Keratinocyte (primary cell): ENCODE results near the gene SMARCA1. TPM values are rescaled to one million over a fixed set of nuclear protein-coding genes. Genes with fewer than 3 reads are reported as not detected.
"Not testable (repeated sequence)": the region's sequence is repeated elsewhere in the genome, so short reads cannot be mapped to it uniquely, and the experiment has no call there.

Source experiments
- DNase-seq: peaks from one replicate; pipeline ENCODE4 v3.0.0-alpha.2; 2011; ENCODE audit warnings: low read depth, missing footprints, low spot score
- FAIRE-seq: peaks from 2 replicates; lab custom pipeline; 2011; peaks lifted over from hg19 to GRCh38; lab: Jason Lieb, UNC
- H2AFZ ChIP-seq: 2 replicates; pipeline ENCODE4 v1.6.0; 2012; ENCODE audit warnings: low read length, control low read depth, inconsistent platforms; ENCODE audit not compliant: control insufficient read depth
- H3K27ac ChIP-seq: 2 replicates; pipeline ENCODE4 v1.5.1; 2011; ENCODE audit warnings: low read length; ENCODE audit not compliant: control insufficient read depth, insufficient read depth
- H3K27me3 ChIP-seq: 3 replicates; pipeline ENCODE4 v1.6.0; 2011; ENCODE audit warnings: low read length; ENCODE audit not compliant: control insufficient read depth, insufficient read depth; ENCODE audit errors: extremely low read depth
- H3K36me3 ChIP-seq, 2 experiments: 2 replicates in 1 of 2; 3 replicates in 1 of 2; pipeline ENCODE4 v1.5.1; 2011; ENCODE audit warnings: low read length in 2 of 2, mild to moderate bottlenecking in 1 of 2; ENCODE audit not compliant: control insufficient read depth in 2 of 2, insufficient read depth in 2 of 2; ENCODE audit errors: extremely low read depth in 1 of 2
- H3K4me1 ChIP-seq: 3 replicates; pipeline ENCODE4 v1.5.1; 2011; ENCODE audit warnings: low read length; ENCODE audit not compliant: control insufficient read depth, insufficient read depth; ENCODE audit errors: extremely low read depth
- H3K4me2 ChIP-seq: 3 replicates; pipeline ENCODE4 v1.6.0; 2011; ENCODE audit warnings: low read depth, low read length; ENCODE audit not compliant: control insufficient read depth, insufficient read depth; ENCODE audit errors: extremely low read depth
- H3K4me3 ChIP-seq, 3 experiments: fragments of 200-600 bp in 1 of 3; sonication (generic) in 1 of 3; 2 replicates in 2 of 3; 3 replicates in 1 of 3; pipeline ENCODE4 v1.5.1; 2011 to 2016; ENCODE audit warnings: low read length in 3 of 3, mild to moderate bottlenecking in 3 of 3, control low read depth in 2 of 3, inconsistent platforms in 1 of 3, low read depth in 1 of 3, mixed read lengths in 1 of 3, mixed run types in 1 of 3, moderate library complexity in 1 of 3; ENCODE audit not compliant: control insufficient read depth in 2 of 3, insufficient read depth in 2 of 3; ENCODE audit errors: extremely low read depth in 1 of 3
- H3K79me2 ChIP-seq: 2 replicates; pipeline ENCODE4 v1.6.0; 2012; ENCODE audit warnings: low read length; ENCODE audit not compliant: control insufficient read depth, insufficient read depth
- H3K9ac ChIP-seq: 3 replicates; pipeline ENCODE4 v1.6.0; 2011; ENCODE audit warnings: low read length; ENCODE audit not compliant: control insufficient read depth, insufficient read depth; ENCODE audit errors: extremely low read depth
- H3K9me1 ChIP-seq: 3 replicates; pipeline ENCODE4 v1.6.0; 2011; ENCODE audit warnings: low read length; ENCODE audit not compliant: control insufficient read depth, insufficient read depth; ENCODE audit errors: extremely low read depth
- H3K9me3 ChIP-seq: 2 replicates; pipeline ENCODE4 v1.5.1; 2012; ENCODE audit warnings: low read depth, low read length; ENCODE audit not compliant: control insufficient read depth
- H4K20me1 ChIP-seq: 3 replicates; pipeline ENCODE4 v1.6.0; 2011; ENCODE audit warnings: low read length; ENCODE audit not compliant: control insufficient read depth, insufficient read depth; ENCODE audit errors: extremely low read depth
- EZH2 ChIP-seq: IDR thresholded peaks from one replicate; pipeline ENCODE4 v1.6.1; 2012; ENCODE audit warnings: inconsistent platforms, mild to moderate bottlenecking, low read length, moderate library complexity
- dilution Hi-C: fragments of 300-500 bp; cut with MboI; formaldehyde crosslinking; loops from one replicate; pipeline ENCODE4 v1.7.0; 2020; ENCODE audit warnings: low sequenced_read_pairs; ENCODE audit not compliant: extremely low pct_ligation_motif_present
- polyA plus RNA-seq, 5 experiments: library from polyadenylated mRNA; depleted of rRNA in 3 of 5; stranded (reverse) in 3 of 5; stranded (forward) in 1 of 5; unstranded in 1 of 5; fragments of >200 nt; gene quantifications; 1 replicate in 1 of 5; 2 replicates in 3 of 5; 3 replicates in 1 of 5; pipeline versions ENCODE4 v1.2.1 to v1.2.3, GENCODE V29; 2011 to 2012; ENCODE audit warnings: missing spikeins in 2 of 5, low read depth in 1 of 5, low replicate concordance in 1 of 5
- TF ChIP-seq, protein P1 (sequence below), 3 experiments: IDR thresholded peaks in 1 of 3; conservative IDR thresholded peaks in 1 of 3; optimal IDR thresholded peaks in 1 of 3; 2 replicates in 2 of 3; 3 replicates in 1 of 3; pipeline versions ENCODE3 to v1.5.1; 2011; ENCODE audit warnings: low read length in 3 of 3, mild to moderate bottlenecking in 3 of 3, moderate library complexity in 2 of 3, control low read depth in 1 of 3, inconsistent platforms in 1 of 3; ENCODE audit not compliant: insufficient read depth in 2 of 3; ENCODE audit errors: extremely low read depth in 1 of 3

Gene SMARCA1
- polyA plus RNA-seq, 1 donor (not counting 4 experiments of a cell fraction or from before 2014, with no cell fraction given): 21.6 TPM

DNA sequence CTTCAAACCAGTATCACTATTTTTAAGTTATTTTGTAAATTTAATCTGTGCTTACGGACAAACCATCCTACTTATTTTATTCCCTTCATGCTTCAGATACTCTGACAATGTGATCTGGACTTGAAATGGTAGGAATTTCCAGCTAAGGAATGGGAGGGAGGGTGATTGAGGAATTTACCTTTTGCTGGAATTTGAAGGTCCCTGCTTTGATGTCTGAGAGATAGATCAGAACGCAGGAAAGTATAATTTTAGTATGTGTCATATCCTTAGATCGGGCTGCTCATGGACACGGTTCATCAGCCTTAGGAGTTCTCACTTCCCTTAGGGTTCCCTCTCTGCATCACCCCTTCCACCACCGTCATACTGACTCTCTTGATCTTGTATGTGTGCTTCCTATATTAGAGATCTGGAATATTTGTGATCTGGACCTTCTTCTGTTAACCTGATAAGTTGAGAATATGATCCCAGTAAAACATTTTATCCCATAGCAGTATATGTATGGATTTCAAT is 33.6 kb upstream of the SMARCA1 start:
- no peaks in the 10 kb centered on the region for H4K20me1 ChIP-seq
- DNase-seq (no peak), FAIRE-seq (no peak)
- no peak overlapping the region for H3K27ac ChIP-seq
- dilution Hi-C loops: no loop called here
- no peak overlapping the region for H3K9ac ChIP-seq
- no peaks in the 10 kb centered on the region for H3K79me2 ChIP-seq
- no peaks in the 10 kb centered on the region for H3K9me3 ChIP-seq
- H3K36me3 ChIP-seq: no peaks in the 10 kb centered on the region
- TF ChIP-seq, protein P1, sequence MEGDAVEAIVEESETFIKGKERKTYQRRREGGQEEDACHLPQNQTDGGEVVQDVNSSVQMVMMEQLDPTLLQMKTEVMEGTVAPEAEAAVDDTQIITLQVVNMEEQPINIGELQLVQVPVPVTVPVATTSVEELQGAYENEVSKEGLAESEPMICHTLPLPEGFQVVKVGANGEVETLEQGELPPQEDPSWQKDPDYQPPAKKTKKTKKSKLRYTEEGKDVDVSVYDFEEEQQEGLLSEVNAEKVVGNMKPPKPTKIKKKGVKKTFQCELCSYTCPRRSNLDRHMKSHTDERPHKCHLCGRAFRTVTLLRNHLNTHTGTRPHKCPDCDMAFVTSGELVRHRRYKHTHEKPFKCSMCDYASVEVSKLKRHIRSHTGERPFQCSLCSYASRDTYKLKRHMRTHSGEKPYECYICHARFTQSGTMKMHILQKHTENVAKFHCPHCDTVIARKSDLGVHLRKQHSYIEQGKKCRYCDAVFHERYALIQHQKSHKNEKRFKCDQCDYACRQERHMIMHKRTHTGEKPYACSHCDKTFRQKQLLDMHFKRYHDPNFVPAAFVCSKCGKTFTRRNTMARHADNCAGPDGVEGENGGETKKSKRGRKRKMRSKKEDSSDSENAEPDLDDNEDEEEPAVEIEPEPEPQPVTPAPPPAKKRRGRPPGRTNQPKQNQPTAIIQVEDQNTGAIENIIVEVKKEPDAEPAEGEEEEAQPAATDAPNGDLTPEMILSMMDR (optimal IDR thresholded peaks at IDR 0.05 in 1 of 3, IDR thresholded peaks at IDR 0.05 in 1 of 3, conservative IDR thresholded peaks at IDR 0.05 in 1 of 3; ENCODE audit: extremely low read depth in 1 of 3, insufficient read depth in 2 of 3, low read length in 3 of 3): no peak
- TF ChIP-seq EZH2: no peak
- no peak overlapping the region for H2AFZ ChIP-seq
- H3K4me2 ChIP-seq: no peak overlapping the region
- H3K27me3 ChIP-seq: no peaks in the 10 kb centered on the region
- no peaks in the 10 kb centered on the region for H3K4me1 ChIP-seq
- no peak overlapping the region for H3K4me3 ChIP-seq
- no peaks in the 10 kb centered on the region for H3K9me1 ChIP-seq

- H3K4me3 ChIP-seq, H3K9me3 ChIP-seq, H3K79me2 ChIP-seq, H3K4me1 ChIP-seq, dilution Hi-C loops, H3K9ac ChIP-seq, H4K20me1 ChIP-seq, DNase-seq, FAIRE-seq, H3K9me1 ChIP-seq, H3K36me3 ChIP-seq, H3K27ac ChIP-seq, H3K4me2 ChIP-seq, H2AFZ ChIP-seq, H3K27me3 ChIP-seq: not testable (repeated sequence)
Measured at GRCh38 chrX:129554816-129555215, 31.5 kb upstream of the SMARCA1 start.
